CD4-positive, alpha-beta T cell treated with Interleukin-6 at 100 ng/mL for 8 hours (primary cell): Measurements from ENCODE around the gene HSPA1B.
"Not testable (repeated sequence)": the region's sequence is repeated elsewhere in the genome, so short reads cannot be mapped to it uniquely, and the experiment has no call there.

ENCODE experiments used
- DNase-seq: peaks from one replicate; pipeline ENCODE4 v3.0.0-alpha.2; 2020; ENCODE audit warnings: mixed read lengths, low spot score

The HSPA1B gene

DNA sequence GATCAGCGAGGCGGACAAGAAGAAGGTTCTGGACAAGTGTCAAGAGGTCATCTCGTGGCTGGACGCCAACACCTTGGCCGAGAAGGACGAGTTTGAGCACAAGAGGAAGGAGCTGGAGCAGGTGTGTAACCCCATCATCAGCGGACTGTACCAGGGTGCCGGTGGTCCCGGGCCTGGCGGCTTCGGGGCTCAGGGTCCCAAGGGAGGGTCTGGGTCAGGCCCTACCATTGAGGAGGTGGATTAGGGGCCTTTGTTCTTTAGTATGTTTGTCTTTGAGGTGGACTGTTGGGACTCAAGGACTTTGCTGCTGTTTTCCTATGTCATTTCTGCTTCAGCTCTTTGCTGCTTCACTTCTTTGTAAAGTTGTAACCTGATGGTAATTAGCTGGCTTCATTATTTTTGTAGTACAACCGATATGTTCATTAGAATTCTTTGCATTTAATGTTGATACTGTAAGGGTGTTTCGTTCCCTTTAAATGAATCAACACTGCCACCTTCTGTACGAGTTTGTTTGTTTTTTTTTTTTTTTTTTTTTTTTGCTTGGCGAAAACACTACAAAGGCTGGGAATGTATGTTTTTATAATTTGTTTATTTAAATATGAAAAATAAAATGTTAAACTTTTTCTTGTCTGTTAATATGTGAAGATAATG is 2.2 kb downstream of the HSPA1B start:
- peak; percentile 48 for DNase-seq

GRCh38 chr6:31830886-31831335 is 3.4 kb downstream of the HSPA1B start:
- DNase-seq: no peak

DNA sequence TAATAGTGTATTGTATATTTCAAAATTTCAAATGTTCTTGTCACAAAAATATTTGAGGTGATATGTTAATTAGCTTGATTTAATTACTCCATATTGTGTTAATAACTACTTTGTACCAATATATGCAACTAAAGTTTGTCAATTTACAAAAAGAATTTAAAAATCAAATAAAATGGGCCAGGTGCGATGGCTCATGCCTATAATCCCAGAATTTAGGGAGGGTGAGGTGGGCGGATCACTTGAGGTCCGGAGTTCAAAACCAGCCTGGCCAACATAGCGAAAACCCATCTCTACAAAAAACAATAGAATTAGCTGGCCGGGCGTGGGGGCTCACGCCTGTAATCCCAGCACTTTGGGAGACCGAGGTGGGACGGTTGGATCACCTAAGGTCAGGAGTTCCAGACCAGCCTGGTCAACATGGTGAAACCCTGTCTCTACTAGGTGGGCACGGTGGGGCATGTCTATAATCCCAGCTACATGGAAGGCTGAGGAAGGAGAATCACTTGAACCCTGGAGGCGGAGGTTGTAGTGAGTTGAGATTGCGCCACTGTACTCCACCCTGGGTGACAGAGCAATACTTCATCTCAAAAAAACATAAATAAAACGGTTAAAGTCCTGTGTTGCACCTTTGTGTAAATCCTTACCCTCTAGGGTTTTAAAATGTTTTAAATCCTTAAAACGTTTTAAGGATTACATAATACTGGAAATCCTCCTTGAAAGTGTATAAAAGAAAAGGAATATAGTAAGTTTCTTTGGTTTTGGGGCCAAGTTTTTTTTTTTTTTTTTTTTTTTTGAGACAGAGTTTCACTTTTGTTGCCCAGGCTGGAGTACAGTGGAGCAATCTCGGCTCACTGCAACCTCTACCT is 4.0 kb downstream of the HSPA1B start:
- DNase-seq: no peak

DNA sequence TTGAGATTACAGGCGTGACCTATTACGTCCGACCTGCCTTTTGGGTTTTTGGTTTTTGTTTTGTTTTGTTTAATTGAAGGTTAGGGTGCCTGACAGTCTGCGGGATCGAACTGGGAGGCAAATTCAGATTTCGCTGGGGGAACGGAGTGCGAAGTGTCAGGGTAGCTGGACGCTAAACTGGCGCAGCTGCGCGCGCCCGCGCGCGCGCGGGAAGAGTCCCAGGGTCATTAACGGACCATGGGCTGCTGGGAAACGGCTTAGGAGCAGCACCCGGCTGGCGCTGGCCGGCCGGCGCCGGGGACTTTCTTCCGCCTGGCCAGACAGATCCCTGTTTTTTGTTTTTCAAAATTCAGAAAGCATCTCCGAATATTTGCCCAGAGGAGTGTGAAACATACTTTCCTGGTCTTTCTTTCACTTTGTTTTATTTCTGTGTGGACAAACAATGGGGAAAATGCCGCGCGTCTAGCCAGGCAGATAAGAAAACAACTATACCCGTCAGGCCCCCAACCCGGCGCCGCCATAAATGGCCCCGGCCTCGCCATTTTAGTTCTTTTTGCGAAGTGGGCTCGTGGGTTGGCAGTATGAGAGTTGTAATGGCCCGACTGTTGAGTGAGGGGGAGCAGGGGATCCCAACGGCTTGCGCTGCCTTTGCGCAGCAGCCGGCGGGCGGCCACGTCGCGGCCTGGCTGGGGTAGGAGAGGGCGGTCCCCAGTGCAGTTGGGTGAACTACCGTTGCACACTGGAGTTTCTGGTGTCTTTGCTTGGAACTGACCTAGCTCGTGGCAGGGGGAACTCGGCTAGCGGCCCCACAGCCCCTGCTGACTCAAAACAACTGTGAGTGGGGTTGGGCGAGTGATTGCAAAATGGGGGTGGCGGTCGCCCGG is 7.1 kb downstream of the HSPA1B start:
- DNase-seq: peak; percentile 69

- DNase-seq: no peak
Measured at GRCh38 chr6:31836047-31836473, 8.5 kb downstream of the HSPA1B start.

GRCh38 chr6:31836474-31837368 is 9.2 kb downstream of the HSPA1B start:
- no peak for DNase-seq

GRCh38 chr6:31837369-31838113 is 10.0 kb downstream of the HSPA1B start:
- DNase-seq: no peak

DNA sequence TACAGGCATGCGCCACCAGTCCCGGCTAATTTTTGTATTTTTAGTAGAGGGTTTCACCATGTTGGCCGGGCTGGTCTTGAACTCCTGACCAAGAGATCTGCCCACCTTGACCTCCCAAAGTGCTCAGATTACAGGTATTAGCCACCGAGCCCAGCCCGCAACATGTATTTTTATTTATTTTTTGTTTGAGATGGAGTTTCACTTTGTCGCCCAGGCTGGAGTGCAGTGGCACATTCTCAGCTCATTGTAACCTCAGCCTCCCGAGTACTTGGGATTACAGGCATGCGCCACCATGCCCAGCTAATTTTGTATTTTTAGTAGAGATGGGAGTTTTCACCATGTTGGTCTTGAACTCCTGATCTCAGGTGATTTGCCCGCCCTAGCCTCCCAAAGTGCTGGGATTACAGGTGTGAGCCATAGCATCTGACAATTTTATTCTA is 10.6 kb downstream of the HSPA1B start:
- not testable (repeated sequence) for DNase-seq

- DNase-seq: no peak
Measured at GRCh38 chr6:31838968-31839367, 11.4 kb downstream of the HSPA1B start.

- not testable (repeated sequence) for DNase-seq
Measured at GRCh38 chr6:31839779-31840126, 12.2 kb downstream of the HSPA1B start.

DNA sequence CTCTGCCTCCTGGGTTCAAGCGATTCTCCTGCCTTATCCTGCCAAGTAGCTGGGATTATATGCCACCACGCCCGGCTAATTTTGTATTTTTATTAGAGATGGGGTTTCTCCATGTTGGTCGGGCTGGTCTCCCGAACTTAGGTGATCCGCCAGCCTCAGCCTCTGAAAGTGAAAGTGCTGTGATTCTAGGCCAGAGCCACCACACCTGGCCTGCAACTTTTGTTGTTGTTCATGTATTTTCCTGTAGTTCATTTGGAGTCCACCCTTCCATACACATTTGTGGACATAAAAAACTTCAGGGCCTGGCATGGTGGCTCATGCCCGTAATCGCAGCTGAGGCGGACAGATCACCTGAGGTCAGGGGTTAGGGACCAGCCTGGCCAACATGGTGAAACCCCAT is 14.5 kb downstream of the HSPA1B start:
- no peak for DNase-seq

GRCh38 chr6:31844507-31844906 is 17.0 kb downstream of the HSPA1B start:
- no peak for DNase-seq

- DNase-seq: no peak
Measured at GRCh38 chr6:31847276-31847978, 19.9 kb downstream of the HSPA1B start.

DNA sequence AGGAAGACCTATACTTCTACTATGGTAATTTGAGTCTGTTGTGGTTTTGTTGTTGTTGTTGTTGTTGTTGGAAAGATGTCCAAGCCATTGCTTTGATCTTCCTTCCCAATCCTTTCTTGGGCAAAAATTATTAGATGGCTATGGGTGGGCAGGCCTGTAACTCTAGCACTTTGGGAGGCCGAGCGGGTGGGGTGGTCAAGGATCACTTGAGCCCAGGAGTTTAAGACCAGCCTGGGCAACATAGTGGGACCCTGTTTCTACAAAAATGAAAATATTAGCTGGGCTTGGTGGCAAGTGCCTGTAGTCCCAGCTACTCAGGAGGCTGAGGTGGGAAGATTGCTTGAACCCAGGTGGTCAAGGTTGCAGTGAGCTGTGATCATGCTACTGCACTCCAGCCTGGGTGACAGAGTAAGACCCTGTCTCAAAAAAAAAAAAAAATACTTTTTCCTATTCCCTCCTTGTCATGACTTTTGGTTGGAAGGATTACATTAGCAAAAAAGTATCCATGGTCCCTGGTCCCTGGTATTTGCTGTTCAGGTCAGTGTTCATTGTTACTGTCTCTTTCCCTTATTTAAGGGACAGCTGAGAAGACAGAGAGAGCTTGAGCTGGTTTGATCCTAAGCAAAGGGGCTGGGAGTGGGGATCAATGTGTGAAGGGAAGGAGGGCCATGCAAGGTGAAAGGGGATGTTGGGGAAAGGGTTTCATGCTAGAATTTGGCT is 23.4 kb downstream of the HSPA1B start:
- no peak for DNase-seq

GRCh38 chr6:31851485-31851832 is 23.9 kb downstream of the HSPA1B start:
- no peak for DNase-seq

- DNase-seq: not testable (repeated sequence)
Measured at GRCh38 chr6:31851980-31852718, 24.6 kb downstream of the HSPA1B start.

- DNase-seq: not testable (repeated sequence)
Measured at GRCh38 chr6:31857774-31858173, 30.2 kb downstream of the HSPA1B start.

DNA sequence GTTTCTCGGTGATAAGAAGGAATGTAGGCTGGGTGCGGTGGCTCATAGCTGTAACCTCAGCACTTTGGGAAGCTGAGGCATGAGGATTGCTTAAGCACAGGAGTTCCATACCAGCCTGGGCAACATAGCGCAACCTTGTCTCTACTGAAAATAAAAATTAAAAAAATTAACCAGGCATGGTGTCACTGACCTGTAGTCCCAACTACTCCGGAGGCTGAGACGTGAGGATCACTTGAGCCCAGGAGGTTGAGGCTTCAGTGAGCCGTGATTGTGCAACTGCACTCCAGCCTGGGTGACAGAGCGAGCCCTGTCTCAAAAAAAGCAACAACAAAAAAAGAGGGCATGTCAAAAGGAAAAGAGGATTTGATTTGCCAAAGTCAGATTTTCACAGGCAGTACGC is 31.2 kb downstream of the HSPA1B start:
- DNase-seq: no peak

- no peak for DNase-seq
Measured at GRCh38 chr6:31859923-31860322, 32.4 kb downstream of the HSPA1B start.
